ENCODE measurements around the gene RAD50. TPM values are rescaled to one million over a fixed set of nuclear protein-coding genes. Genes with fewer than 3 reads are reported as not detected.

RAD50 gene
- polyA plus RNA-seq, 1 of the 3 experiments (the other 2 are of a cell fraction) = 20.0 TPM

DNA sequence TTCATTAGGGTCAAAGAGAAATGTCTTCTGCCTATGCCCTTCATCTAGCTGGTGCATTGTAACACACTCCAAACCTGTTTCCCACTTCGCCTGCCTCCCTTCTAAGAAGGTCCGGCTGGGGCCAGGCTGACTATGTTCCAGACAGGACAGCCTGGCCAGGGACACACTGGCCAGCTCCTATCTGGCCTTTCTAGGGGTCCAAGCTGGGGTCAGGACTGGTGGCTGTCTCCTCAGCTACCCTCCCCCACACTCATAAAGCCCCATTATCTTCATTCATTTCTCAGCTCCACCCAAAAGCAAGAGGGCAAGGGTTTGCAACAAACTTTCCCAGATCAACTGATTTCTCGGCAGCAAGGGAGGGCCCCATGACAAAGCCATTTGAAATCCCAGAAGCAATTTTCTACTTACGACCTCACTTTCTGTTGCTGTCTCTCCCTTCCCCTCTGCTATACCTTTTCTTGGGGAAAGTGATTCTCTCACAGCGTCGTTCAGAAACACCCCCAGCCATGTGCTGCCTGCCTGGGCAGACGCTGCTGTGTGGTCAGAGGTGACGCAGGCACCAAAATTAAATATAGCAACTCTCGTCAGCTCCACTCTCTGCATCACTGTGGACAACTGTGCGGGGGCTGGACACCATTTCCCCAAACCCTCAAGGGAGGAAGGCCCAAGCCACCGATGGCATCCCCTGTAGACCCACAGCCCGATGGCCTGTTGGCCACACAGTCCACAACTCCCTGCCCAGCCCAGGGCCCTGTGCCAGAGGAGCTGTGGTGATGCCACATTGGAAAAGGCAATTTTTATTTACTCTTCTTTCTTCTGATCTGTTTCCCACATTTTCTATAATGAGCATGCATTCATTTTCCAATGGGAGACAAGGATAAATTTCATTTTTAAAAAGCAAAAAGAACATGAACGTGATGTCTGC is 107.3 kb downstream of the RAD50 start:
- Histone ChIP-seq H3K27me3 (ENCODE audit: insufficient read depth) (no peaks in the 10 kb centered on the region), H3K4me2 (no peak overlapping the region), H3K79me2 (ENCODE audit: insufficient read depth) (no peaks in the 10 kb centered on the region), H4K20me1 (ENCODE audit: insufficient read depth) (no peaks in the 10 kb centered on the region), H3K4me3 (ENCODE audit: low read depth in 2 of 2, low read length in 1 of 2) (no peak overlapping the region), H3F3A (replicated peaks; ENCODE audit: insufficient read depth) (no peaks in the 10 kb centered on the region), H3K4me1 (ENCODE audit: control insufficient read depth in 1 of 2, insufficient read depth in 2 of 2, low read depth in 1 of 2, low read length in 1 of 2) (no peaks in the 10 kb centered on the region; a peak in 1 of 4 replicates), H3K9me3 (no peaks in the 10 kb centered on the region), H2AFZ (ENCODE audit: low read depth) (no peak overlapping the region), H3K9me2 (no peaks in the 10 kb centered on the region), H3K27ac (ENCODE audit: low read depth in 2 of 2, low read length in 1 of 2) (no peak overlapping the region), H3K9ac (no peak overlapping the region), H3K36me3 (replicated peaks in 1 of 2; ENCODE audit: control insufficient read depth in 1 of 2, insufficient read depth in 2 of 2, low read length in 1 of 2) (no peaks in the 10 kb centered on the region)
- TF ChIP-seq CTCF (IDR thresholded peaks at IDR 0.05) (no peak), TCF12 (IDR thresholded peaks at IDR 0.05) (no peak), RFX5 (IDR thresholded peaks at IDR 0.05; ENCODE audit: low read length) (no peak), MEF2A (IDR thresholded peaks at IDR 0.05; ENCODE audit: borderline replicate concordance, low read depth) (no peak), GABPA (IDR thresholded peaks at IDR 0.05; ENCODE audit: low read depth) (no peak)
- TF ChIP-seq, protein P1, sequence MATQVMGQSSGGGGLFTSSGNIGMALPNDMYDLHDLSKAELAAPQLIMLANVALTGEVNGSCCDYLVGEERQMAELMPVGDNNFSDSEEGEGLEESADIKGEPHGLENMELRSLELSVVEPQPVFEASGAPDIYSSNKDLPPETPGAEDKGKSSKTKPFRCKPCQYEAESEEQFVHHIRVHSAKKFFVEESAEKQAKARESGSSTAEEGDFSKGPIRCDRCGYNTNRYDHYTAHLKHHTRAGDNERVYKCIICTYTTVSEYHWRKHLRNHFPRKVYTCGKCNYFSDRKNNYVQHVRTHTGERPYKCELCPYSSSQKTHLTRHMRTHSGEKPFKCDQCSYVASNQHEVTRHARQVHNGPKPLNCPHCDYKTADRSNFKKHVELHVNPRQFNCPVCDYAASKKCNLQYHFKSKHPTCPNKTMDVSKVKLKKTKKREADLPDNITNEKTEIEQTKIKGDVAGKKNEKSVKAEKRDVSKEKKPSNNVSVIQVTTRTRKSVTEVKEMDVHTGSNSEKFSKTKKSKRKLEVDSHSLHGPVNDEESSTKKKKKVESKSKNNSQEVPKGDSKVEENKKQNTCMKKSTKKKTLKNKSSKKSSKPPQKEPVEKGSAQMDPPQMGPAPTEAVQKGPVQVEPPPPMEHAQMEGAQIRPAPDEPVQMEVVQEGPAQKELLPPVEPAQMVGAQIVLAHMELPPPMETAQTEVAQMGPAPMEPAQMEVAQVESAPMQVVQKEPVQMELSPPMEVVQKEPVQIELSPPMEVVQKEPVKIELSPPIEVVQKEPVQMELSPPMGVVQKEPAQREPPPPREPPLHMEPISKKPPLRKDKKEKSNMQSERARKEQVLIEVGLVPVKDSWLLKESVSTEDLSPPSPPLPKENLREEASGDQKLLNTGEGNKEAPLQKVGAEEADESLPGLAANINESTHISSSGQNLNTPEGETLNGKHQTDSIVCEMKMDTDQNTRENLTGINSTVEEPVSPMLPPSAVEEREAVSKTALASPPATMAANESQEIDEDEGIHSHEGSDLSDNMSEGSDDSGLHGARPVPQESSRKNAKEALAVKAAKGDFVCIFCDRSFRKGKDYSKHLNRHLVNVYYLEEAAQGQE (IDR thresholded peaks at IDR 0.05; ENCODE audit: low read depth, low read length) = no peak
- TF ChIP-seq, protein P2, sequence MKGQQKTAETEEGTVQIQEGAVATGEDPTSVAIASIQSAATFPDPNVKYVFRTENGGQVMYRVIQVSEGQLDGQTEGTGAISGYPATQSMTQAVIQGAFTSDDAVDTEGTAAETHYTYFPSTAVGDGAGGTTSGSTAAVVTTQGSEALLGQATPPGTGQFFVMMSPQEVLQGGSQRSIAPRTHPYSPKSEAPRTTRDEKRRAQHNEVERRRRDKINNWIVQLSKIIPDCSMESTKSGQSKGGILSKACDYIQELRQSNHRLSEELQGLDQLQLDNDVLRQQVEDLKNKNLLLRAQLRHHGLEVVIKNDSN (IDR thresholded peaks at IDR 0.05; ENCODE audit: borderline replicate concordance, low read depth) = no peak
- TF ChIP-seq, protein P3, sequence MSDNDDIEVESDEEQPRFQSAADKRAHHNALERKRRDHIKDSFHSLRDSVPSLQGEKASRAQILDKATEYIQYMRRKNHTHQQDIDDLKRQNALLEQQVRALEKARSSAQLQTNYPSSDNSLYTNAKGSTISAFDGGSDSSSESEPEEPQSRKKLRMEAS (IDR thresholded peaks at IDR 0.05; ENCODE audit: low read depth) = no peak
- ChIA-PET CTCF (no interaction called here), POLR2A (no interaction called here)
- 86% methylated on average over 12 of the region's 13 CpGs for WGBS (ENCODE audit: low lambda C conversion rate)
- no peak for DNase-seq
